ENCODE data around the gene AKT3.

- TF ChIP-seq CTCF (IDR thresholded peaks at IDR 0.05; ENCODE audit: low read depth, low read length, poor library complexity, severe bottlenecking): no peak
- TF ChIP-seq EZH2phosphoT487 (IDR thresholded peaks at IDR 0.05; ENCODE audit: borderline replicate concordance, low read length): no peak
These were observed 115.7 kb downstream of the AKT3 start for GRCh38 chr1:243734308-243734695.
